Neutrophil (primary cell): ENCODE data around the gene FKBP15.

Experiments used
- H3K27ac ChIP-seq: fragments of 200-600 bp; sonication (generic); 2 replicates; pipeline ENCODE4 v1.5.1; 2016; ENCODE audit warnings: mild to moderate bottlenecking, moderate library complexity
- H3K27me3 ChIP-seq: fragments of 200-600 bp; sonication (generic); 2 replicates; pipeline ENCODE4 v1.6.0; 2016; ENCODE audit warnings: mild to moderate bottlenecking
- H3K36me3 ChIP-seq: fragments of 200-600 bp; sonication (generic); 2 replicates; pipeline ENCODE4 v1.5.1; 2017
- H3K4me1 ChIP-seq, 2 experiments: fragments of 200-600 bp in 1 of 2; sonication (generic) in 1 of 2; 1 replicate in 1 of 2; 2 replicates in 1 of 2; pipeline versions ENCODE4 v1.5.1 to v1.6.1; 2013 to 2016; ENCODE audit warnings: low read depth in 1 of 2, low read length in 1 of 2, mild to moderate bottlenecking in 1 of 2, moderate library complexity in 1 of 2; ENCODE audit not compliant: control insufficient read depth in 1 of 2, insufficient read depth in 1 of 2
- H3K4me3 ChIP-seq, 2 experiments: fragments of 200-600 bp in 1 of 2; sonication (generic) in 1 of 2; 1 replicate in 1 of 2; 2 replicates in 1 of 2; pipeline ENCODE4 v1.5.1; 2013 to 2016; ENCODE audit warnings: low read depth in 1 of 2, low read length in 1 of 2, mild to moderate bottlenecking in 1 of 2, moderate library complexity in 1 of 2
- H3K9me3 ChIP-seq: fragments of 200-600 bp; sonication (generic); 2 replicates; pipeline ENCODE4 v1.5.1; 2016
- CTCF ChIP-seq: fragments of 200-600 bp; sonication (generic); IDR thresholded peaks from 2 replicates; pipeline ENCODE4 v1.5.1; 2016; ENCODE audit warnings: antibody characterized with exemption

Gene FKBP15

GRCh38 chr9:113139953-113140352 lies 81.1 kb downstream of the FKBP15 start:
- no peaks in the 10 kb centered on the region for H3K9me3 ChIP-seq
- H3K27ac ChIP-seq: no peak overlapping the region
- H3K4me1 ChIP-seq: no peaks in the 10 kb centered on the region
- no peak overlapping the region for H3K4me3 ChIP-seq
- no peaks in the 10 kb centered on the region for H3K36me3 ChIP-seq
- peaks cover 53% of the 10 kb centered on the region for H3K27me3 ChIP-seq
- TF ChIP-seq CTCF: no peak

- no peak overlapping the region for H3K27ac ChIP-seq
- no peaks in the 10 kb centered on the region for H3K9me3 ChIP-seq
- peaks cover 49% of the 10 kb centered on the region for H3K27me3 ChIP-seq
- H3K4me3 ChIP-seq: no peak overlapping the region
- H3K36me3 ChIP-seq: no peaks in the 10 kb centered on the region
- no peak for TF ChIP-seq CTCF
- no peaks in the 10 kb centered on the region for H3K4me1 ChIP-seq
Measured at GRCh38 chr9:113139225-113139829, 81.8 kb downstream of the FKBP15 start.

- Histone ChIP-seq H3K27ac (no peak overlapping the region), H3K9me3 (no peaks in the 10 kb centered on the region), H3K27me3 (peaks cover 50% of the 10 kb centered on the region), H3K4me1 (no peaks in the 10 kb centered on the region), H3K36me3 (no peaks in the 10 kb centered on the region), H3K4me3 (no peak overlapping the region)
- no peak for TF ChIP-seq CTCF
Measured at GRCh38 chr9:113138760-113139159, 82.3 kb downstream of the FKBP15 start.

- no peak for TF ChIP-seq CTCF
- Histone ChIP-seq H3K4me1 (no peaks in the 10 kb centered on the region), H3K9me3 (no peaks in the 10 kb centered on the region), H3K27me3 (peaks cover 48% of the 10 kb centered on the region), H3K36me3 (no peaks in the 10 kb centered on the region), H3K27ac (no peak overlapping the region), H3K4me3 (no peak overlapping the region)
Measured at GRCh38 chr9:113137196-113138168, 83.6 kb downstream of the FKBP15 start.

- H3K9me3 ChIP-seq: no peaks in the 10 kb centered on the region
- peaks cover 76% of the 10 kb centered on the region for H3K27me3 ChIP-seq
- H3K4me3 ChIP-seq: no peak overlapping the region
- no peak overlapping the region for H3K27ac ChIP-seq
- H3K4me1 ChIP-seq: no peaks in the 10 kb centered on the region
- no peaks in the 10 kb centered on the region for H3K36me3 ChIP-seq
- TF ChIP-seq CTCF: no peak
Measured at GRCh38 chr9:113131689-113132151, 89.4 kb downstream of the FKBP15 start.
